HG03108 (cell line): ENCODE data around the gene FOXO1.

ENCODE experiments used
- ATAC-seq: cut with Tn5 transposase; IDR thresholded peaks from one replicate; pipeline ENCODE4 v1.9.1; 2021; ENCODE audit warnings: moderate library complexity; ENCODE audit not compliant: unreplicated experiment

FOXO1 gene

DNA sequence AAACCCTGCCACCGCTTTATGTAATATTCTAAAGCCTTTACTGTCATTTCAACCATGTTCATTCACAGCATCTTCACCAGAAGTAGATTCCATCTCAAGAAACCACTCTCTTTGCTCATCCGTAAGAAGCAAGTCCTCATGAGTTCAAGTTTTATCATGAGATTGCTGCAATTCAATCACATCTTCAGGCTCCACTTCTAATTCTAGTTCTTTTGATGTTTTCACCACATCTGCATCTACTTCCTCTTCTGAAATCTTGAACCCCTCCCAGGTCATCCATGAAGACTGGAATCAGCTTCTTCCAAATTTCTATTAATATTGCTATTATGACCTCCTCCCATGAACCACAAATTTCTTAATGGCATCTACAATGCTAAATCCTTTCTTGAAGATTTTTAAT, 83.9 kb downstream of the FOXO1 start:
- no peak for ATAC-seq

DNA sequence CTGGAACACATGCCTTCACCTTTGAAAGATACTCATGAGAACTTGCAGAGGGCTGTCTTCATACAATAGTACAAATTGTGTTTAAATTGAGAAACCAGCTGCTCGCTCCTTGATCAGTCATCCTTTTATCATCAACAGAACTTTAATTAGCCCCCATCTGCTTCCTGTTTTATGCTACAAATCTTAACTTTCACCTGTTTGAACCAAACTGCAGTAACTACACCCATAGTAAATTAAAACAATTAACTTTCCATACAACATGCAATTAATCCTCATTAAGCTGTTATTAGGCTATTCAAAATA, 85.2 kb downstream of the FOXO1 start:
- ATAC-seq: no peak

DNA sequence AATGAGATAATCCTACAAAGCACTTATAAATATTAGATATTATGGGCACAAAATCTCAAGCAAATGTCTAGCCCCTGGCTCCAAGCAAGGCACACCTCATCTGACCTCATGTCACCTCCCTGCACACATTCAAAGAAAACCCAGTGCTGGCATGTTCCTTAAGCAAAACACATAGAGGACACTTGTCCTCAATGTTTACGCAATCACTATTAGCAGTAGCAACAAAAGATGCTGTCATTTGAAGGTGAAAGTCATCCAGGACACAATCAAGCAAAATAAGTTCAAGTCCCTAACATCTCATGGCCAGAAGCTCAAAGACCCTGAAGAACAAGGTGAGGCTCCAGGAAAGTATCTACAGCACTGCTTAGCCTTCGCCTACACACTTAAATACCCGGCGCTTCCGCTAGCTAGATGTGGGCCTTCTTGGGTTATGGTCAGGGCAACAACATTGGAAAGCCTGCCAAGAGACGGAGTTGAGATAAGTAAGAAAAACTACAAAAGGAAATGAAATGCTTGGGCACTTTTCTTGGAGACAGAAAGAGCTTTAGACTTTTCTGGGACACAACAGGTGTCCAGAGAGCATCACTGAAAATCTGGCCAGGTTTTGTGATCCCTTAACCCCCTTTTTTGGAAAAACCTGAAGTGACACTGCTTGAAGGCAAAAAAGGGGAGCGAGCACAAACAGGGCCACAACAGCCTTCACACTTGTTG, 85.7 kb downstream of the FOXO1 start:
- no peak for ATAC-seq

DNA sequence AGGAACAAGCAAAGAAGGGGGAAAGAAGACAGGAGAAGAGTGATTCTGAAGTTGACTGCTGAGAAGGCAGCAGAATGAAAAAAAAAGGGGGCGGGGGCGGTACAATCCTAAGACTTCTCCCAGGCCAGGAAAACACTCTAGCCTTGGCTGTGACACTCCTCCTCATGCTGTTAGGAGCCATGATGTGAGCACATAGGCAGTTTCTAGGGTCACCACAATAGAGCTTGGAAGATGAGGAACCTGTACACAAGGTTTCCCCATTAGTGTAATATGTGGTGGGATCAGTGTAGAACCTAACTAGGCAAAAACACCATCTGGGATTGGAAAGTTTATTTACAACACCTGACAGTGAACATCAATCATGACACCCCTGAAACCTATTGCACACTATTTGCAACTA, 86.9 kb downstream of the FOXO1 start:
- no peak for ATAC-seq

DNA sequence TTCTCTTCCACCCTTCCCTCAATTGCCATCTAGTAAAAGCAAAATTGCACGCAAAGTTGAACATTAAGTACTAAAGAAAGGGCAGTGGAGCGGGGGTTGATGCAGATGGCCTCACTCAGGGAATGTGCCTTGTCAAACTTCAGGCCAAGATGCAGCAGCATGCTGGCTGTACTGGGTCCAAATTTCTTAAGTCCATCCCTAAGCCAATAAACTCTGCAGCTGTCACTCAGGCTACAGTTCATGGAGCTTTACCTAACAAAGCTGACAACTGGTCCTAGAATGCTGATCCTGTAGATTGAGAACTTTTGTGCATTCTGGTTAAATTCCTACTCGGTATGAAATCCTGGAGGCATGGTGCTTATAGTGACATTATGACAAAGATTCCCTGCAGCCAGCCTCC, 88.4 kb downstream of the FOXO1 start:
- no peak for ATAC-seq

DNA sequence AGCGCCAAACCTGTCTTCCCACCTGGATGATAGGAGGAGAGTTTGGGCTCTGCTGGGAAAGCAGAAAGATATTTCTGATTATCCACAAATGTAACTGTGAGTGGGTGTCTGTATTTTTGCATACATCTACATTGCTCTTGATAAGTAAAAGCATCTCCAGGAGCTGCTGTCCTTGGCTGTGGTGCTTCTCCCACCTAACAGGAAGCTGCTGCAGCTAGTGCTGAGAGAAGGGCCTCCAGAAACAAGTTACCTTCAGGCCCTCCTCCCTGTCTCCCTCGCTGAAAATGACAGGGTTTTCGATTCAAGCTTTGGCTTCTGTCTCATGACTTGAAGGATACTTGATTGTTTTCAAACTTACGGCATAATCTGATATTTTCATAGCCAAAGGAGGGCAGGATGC, 90.1 kb downstream of the FOXO1 start:
- ATAC-seq: no peak

DNA sequence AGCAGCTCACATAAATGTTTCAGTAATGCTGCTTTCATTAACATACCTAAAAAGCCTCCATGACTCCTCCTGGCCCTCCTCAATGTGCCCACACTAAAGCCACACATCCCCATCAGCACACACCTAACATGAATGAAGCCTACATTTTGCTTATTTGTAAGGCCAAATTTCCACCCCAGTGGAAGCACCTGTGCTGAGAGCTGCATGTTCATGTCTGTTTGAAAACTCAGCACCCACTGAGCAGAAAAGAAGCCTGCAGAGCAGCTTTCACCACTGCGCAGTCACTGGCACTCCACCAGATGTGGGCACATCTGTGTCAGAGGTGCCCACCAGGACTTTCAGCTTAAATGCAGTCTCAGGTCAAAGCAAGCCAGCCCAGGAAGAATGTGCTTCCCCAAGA, 93.5 kb downstream of the FOXO1 start:
- no peak for ATAC-seq

DNA sequence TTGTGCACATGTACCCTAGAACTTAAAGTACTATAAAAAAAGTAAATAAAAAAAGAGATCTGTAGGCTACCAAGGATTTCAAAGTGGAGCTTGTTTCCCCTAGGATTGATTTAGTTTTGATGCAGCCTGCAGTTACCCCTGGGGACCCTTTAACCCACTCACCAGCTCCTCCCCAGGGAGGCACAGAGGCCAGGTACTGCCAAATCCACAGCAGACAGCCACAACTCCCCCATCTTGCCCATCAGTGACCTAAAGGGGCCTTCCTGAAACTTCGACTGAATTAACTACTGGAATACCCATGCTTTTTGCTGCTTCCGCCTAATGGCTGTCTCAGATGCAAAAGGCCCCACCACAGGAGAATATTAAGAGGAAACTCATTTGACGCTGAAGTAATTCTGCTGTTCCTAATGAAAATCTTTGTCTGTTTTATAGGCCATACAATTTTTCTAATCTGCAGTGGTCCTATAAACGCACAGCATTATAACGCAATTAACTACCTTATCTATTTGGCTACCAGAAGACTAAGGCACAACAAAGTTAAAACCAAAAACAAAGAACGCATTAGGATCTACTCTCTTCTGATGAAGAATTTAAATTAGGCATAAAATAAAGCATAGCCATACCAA, 95.0 kb downstream of the FOXO1 start:
- no peak for ATAC-seq

DNA sequence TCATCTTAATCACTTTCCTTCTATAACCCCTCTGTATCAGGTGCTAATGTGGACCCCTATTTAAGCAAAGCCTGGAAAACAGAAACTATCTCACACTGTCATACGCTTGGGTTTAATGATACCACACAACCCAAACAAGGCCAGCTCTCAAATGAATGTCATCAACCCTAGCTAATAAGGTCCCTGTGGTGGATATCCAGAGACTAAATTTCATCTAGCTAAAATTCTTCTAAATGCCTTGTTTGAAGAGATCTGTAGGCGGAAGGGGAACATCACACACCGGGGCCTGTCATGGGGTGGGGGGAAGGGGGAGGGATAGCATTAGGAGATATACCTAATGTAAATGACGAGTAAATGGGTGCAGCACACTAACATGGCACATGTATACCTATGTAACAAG, 95.5 kb downstream of the FOXO1 start:
- ATAC-seq: no peak

DNA sequence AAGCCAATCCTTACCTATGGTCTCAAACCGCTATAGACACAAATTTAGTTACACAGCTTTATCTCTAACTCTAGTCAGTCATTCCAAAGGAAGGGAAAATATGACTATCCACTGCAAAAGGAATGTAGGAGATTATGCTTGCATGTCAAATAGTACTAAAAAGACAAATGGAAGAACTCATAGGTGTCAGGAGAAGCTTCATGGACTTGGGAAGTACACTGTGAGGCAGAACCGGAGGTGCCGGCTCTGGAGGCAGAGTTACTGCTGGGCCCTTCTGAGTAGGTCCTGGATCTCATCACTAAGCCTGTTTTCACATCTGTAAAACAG, 97.5 kb downstream of the FOXO1 start:
- ATAC-seq: no peak

DNA sequence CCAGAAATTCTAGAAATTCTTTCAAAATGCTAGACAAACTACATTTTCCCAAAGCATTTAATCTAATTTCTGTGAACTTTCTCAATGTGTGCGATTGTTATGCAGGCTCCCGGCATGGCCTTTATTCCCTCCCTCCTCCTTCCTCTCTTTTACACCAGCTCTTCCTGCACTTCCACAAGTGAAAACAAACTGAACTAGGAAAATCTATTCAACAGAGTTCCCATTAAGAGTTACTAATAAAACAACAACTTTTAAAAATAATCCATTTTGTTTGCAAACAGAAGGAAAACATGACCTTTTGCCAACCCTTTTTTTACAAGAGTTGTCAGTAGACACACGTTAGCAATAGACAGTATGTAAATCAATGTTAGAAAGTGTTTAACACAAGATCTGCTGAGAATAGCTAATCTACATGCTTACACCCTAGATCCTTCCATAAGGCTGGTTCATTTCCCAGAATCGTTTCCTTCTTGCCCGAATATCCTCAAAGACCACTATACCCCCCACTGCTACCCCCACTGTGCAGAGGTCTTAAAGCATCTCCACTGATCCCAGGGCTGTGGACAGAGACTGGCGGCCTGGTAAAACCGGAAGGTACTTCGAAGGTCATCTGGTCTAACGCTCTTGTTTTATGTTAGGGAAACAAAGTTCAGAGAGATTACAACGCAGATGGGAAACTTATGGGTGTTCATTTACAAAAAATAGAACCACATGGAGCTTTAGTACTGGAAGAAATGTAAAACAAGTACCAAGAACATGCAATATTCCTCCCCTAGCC, 98.0 kb downstream of the FOXO1 start:
- ATAC-seq: no peak

DNA sequence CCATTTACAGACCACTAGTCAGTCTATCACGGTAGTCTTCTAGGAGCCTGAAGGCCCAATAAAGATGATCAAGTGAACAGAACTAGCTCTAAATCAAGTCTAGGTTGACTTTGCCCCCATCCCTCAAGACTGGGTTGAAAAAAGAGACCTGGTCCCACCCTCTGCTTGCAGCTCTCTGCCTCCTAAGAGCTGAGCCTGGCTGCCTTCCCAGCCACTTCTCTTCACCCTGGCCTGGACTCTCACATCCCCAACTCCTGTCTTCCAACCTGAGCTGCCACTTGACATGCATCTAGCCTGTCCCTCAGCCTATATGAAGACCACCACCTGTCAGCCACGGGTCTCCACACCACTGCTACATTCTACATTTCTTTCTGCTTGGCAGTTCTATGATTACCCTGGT, 99.6 kb downstream of the FOXO1 start:
- no peak for ATAC-seq

DNA sequence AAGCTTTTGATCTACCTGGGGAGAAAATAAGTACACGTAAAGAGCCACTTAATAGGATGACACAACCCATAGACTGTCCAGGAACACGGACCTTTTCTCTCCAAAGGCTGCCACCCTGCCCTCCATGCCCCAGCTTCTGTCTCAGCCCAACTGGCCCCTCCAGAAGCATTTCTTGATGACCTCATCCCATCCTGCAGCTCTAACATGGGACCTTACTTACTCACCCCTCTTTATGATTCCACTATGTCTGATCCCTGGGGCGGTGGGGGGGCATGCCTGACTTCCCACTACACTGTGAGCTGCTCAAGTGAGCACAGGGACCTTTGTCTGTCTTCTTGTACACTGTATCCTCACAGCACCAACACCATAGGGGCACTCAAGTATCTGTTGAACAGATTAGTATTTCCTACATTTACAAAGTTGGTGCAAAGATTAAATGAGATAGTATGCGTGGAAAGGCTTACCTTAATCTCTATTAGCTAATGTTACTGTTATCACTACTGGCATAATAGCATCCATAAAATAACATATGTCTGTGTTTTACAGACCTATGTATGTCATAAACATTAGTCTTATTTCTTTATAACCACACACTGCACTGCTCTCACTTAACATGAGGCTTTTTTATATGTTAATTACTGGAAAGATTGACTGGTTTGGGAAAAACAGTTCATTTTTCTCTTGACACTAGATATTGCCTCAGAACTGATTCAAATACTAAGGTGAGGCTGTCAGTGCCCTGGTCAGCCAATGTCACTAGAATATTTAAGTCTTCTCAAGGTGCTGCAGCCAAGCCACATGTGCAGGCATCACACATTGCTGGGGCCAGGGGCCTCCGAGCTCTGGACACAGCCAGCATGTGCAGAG, 100.9 kb downstream of the FOXO1 start:
- ATAC-seq: no peak

DNA sequence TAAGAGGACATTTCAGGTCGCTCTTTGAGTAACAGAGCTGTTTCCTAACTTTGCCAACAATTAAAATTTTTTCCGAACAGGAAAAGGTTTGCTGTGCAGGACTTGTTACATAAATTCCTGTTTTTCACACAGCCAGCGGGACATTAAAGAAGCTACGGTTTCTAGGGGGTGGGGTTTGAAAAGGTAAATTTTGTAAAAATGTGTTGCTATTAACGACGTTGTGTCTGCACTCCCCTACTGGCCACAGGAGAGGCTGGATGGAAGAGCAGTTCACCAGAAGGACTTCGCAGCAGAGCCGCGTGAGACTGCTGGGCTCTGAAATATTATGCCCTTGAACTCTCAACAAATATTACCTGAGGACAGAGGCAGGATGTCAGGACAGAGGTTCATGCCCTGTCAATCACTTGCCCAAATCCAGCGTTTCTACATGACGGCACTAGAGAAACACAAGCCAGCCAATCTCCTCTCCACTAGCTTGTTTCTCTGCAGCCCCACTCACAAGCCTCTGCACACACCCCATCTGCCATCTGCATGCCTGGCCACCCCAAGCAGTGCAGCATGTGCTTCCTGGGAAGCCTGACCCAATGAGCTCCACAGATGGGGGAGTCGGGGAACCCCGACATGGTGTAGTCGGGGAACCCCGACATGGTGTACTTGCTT, 102.0 kb downstream of the FOXO1 start:
- no peak for ATAC-seq

DNA sequence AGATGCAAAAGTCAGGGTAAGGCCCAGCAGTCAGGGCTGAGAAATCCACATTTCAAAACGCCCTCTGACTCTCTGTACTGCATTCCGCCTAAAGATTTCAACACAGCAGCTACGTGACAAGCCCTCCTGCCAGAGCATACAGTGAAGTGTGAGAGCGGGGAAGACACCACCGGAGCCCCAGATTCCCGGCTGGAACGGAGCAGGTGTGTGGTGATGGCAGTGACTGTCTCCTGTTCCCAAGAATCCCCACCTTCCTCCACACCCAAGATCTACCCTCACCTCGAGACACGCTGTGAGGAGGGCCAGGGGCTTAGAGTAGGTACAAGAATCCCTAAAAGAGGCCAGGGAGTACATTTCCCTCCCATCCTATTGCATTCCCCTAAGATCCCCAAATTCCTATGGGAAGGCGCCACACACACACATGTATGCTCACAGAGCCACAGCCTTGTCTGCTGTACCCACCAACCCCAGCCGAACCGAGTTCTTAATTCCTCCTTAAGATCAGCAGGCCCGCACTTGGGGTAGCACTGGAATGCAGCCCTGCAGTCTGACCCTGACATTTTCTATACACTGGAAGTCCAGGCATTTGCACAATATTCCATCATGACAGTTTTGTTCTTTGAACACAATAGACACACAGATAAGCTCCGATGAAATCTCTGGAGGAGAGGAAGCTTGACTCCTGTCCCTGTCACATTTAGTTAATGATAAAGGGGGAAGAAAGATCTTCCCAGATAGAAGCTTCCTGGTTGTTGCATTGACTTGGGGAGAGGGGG, 102.9 kb downstream of the FOXO1 start:
- ATAC-seq: no peak

DNA sequence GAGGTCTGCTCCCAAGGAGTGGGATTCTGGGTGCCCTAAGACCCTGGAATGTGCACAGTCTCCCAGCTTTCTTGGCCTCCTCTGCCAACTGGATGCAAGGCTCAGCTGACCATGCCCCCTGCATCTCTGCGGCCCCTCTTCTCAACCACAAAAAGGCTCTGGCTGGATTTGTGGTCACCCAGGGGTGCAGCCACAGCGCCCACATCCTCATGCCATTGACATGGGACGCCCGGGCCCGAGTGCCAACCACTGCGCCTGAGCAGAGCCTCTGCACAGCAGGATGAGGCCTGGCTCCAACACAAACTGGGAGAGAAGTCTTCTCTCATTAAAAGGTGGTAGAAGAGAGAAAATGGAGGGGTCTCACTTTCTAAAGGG, 103.5 kb downstream of the FOXO1 start:
- no peak for ATAC-seq

DNA sequence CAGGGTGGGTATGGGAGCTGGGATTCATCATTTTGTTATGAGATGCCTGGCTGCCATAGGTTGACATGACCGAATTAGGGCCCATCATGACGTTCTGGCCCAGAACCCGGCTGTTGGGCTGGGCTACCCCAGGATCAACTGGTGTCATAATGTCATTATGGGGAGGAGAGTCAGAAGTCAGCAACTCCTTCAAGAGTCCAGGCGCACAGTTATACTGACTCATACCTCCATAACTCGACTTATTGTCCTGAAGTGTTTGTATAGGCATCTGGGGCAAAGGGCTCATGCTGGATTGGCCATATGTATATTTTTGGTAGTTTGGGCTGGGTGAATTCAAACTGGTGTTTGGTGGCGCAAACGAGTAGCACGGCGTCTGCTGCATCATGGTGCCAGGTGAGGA, 106.5 kb downstream of the FOXO1 start:
- ATAC-seq: no peak

DNA sequence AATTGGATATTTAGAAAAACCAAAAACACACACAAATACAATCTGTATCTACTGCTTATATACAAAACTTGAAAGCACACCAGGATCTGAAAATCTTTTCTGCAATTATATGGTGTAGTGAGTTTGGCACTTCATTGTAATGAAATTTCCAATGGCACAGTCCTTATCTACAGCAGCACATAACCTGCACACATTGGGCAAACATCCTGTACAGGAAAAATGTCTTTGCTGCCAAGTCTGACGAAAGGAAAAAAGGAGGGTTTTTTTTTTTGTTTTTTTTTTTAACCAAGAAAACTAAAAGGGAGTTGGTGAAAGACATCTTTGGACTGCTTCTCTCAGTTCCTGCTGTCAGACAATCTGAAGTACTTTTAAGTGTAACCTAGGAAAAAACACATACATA, 107.8 kb downstream of the FOXO1 start:
- no peak for ATAC-seq

DNA sequence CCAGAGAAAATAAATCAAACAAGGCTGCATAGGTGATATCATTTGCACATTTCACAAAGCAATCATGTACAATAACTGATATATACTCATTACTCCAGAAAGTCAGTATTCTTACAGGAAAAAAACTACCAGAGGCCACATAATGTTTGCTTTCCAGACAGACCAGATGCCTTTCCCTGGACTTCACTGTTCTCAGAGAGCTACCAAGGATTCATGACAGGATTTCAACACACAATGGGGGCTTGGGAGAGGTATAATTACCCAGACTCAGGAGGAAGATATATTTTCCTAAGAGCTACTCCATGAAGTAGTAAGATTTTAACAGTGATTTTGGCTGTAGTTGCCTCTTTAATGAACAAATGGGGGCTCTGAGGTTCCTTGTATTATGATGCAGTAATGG, 110.0 kb downstream of the FOXO1 start:
- ATAC-seq: no peak

DNA sequence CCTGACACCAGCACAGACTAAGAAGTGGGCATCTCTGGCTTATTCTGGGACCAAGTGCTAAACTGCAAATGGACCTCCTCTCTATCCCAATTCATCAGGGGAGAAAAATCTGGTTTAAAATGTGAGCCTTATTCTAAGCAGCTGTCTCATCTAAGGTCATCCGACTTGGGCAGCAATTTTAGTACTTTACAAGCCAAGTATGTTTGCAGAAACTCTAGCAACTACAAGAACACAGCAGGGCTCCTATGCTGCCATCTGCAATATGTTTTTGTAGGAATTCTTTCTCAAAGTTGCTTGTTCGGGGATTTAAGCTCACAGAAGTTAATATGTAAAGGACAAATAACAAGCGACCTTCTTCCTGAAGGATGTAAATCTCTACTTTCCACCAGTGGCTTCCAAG, 113.1 kb downstream of the FOXO1 start:
- no peak for ATAC-seq
